DOHH2 (cell line): Measurements from ENCODE around the gene SLC1A4.

Source experiments
- H3F3A ChIP-seq: fragments of 200-600 bp; sonication (generic), shearing (Covaris generic); 2 replicates; pipeline ENCODE4 v1.6.0; 2016; ENCODE audit warnings: antibody characterized with exemption, mild to moderate bottlenecking; ENCODE audit not compliant: control insufficient read depth, insufficient read depth
- H3K27ac ChIP-seq: fragments of 200-600 bp; sonication (generic); 2 replicates; pipeline ENCODE4 v1.5.1; 2014; ENCODE audit warnings: low read depth, mild to moderate bottlenecking, low read length, moderate library complexity
- H3K27me3 ChIP-seq: fragments of 200-600 bp; sonication (generic); 2 replicates; pipeline ENCODE4 v1.6.1; 2014; ENCODE audit warnings: mild to moderate bottlenecking, low read length, mixed read lengths; ENCODE audit not compliant: control insufficient read depth
- H3K36me3 ChIP-seq: fragments of 200-600 bp; sonication (generic); 2 replicates; pipeline ENCODE4 v1.6.1; 2014; ENCODE audit warnings: mild to moderate bottlenecking, low read length, moderate library complexity, mixed read lengths; ENCODE audit not compliant: control insufficient read depth
- H3K4me1 ChIP-seq: fragments of 200-600 bp; sonication (generic); 2 replicates; pipeline ENCODE4 v1.6.1; 2014; ENCODE audit warnings: mild to moderate bottlenecking, low read length, mixed read lengths; ENCODE audit not compliant: control insufficient read depth
- H3K4me2 ChIP-seq: fragments of 200-600 bp; sonication (generic); 2 replicates; pipeline ENCODE4 v1.6.0; 2014; ENCODE audit warnings: mild to moderate bottlenecking, low read length, moderate library complexity
- H3K4me3 ChIP-seq: fragments of 200-600 bp; sonication (generic); 2 replicates; pipeline ENCODE4 v1.5.1; 2014; ENCODE audit warnings: mild to moderate bottlenecking, low read length, mixed read lengths
- H3K79me2 ChIP-seq: fragments of 200-600 bp; sonication (generic); 2 replicates; pipeline ENCODE4 v1.6.1; 2014; ENCODE audit warnings: mild to moderate bottlenecking, low read length, mixed read lengths; ENCODE audit not compliant: control insufficient read depth
- H3K9me2 ChIP-seq: fragments of 200-600 bp; sonication (generic); replicated peaks from 2 replicates; pipeline ENCODE4 v1.6.1; 2014; ENCODE audit warnings: mild to moderate bottlenecking, low read length, mixed read lengths; ENCODE audit not compliant: control insufficient read depth
- H3K9me3 ChIP-seq: fragments of 200-600 bp; sonication (generic); 2 replicates; pipeline ENCODE4 v1.6.1; 2014; ENCODE audit warnings: antibody characterized with exemption, low read length, mixed read lengths; ENCODE audit not compliant: control insufficient read depth, insufficient read depth
- H4K20me1 ChIP-seq: fragments of 200-600 bp; sonication (generic); 2 replicates; pipeline ENCODE4 v1.6.0; 2014; ENCODE audit warnings: low read depth, mild to moderate bottlenecking, antibody characterized with exemption, low read length, moderate library complexity; ENCODE audit not compliant: control insufficient read depth, insufficient read depth
- CTCF ChIP-seq: fragments of 200-600 bp; sonication (generic); IDR thresholded peaks from one replicate; pipeline ENCODE4 v1.5.1; 2014; ENCODE audit warnings: antibody characterized with exemption, mild to moderate bottlenecking, low read depth, low read length; ENCODE audit not compliant: poor library complexity, severe bottlenecking
- EZH2phosphoT487 ChIP-seq: fragments of 200-600 bp; sonication (generic); IDR thresholded peaks from 2 replicates; pipeline ENCODE4 v1.6.1; 2017; ENCODE audit warnings: borderline replicate concordance, mild to moderate bottlenecking, antibody characterized with exemption, low read length, moderate library complexity, mixed read lengths

The SLC1A4 gene

GRCh38 chr2:65062843-65063825 is 73.9 kb downstream of the SLC1A4 start:
- no peak overlapping the region for H3K4me2 ChIP-seq
- H3K4me1 ChIP-seq = peaks cover 16% of the 10 kb centered on the region
- no peaks in the 10 kb centered on the region for H3F3A ChIP-seq
- H3K27ac ChIP-seq = no peak overlapping the region
- no peak overlapping the region for H3K4me3 ChIP-seq
- no peaks in the 10 kb centered on the region for H3K9me3 ChIP-seq
- H4K20me1 ChIP-seq = peaks cover 3% of the 10 kb centered on the region; the same call in 1 of the 2 replicates
- H3K79me2 ChIP-seq = peaks cover 23% of the 10 kb centered on the region
- H3K9me2 ChIP-seq = no peaks in the 10 kb centered on the region
- H3K36me3 ChIP-seq = no peaks in the 10 kb centered on the region
- TF ChIP-seq EZH2phosphoT487 (no peak), CTCF (no peak)
- H3K27me3 ChIP-seq = no peaks in the 10 kb centered on the region

GRCh38 chr2:65064728-65065552 is 75.7 kb downstream of the SLC1A4 start:
- peak overlapping the region; percentile 30 for H3K27ac ChIP-seq
- H3K36me3 ChIP-seq = peaks cover 2% of the 10 kb centered on the region; the same call in 1 of the 2 replicates
- H3K9me3 ChIP-seq = no peaks in the 10 kb centered on the region
- H3F3A ChIP-seq = no peaks in the 10 kb centered on the region
- H3K9me2 ChIP-seq = no peaks in the 10 kb centered on the region
- H3K79me2 ChIP-seq = peaks cover 14% of the 10 kb centered on the region; the same call in 1 of the 2 replicates
- peak overlapping the region; percentile 23; the same call in 1 of the 2 replicates for H3K4me3 ChIP-seq
- peak overlapping the region; percentile 68 for H3K4me2 ChIP-seq
- TF ChIP-seq EZH2phosphoT487 (no peak), CTCF (peak; percentile 90)
- peaks cover 26% of the 10 kb centered on the region for H3K4me1 ChIP-seq
- H3K27me3 ChIP-seq = no peaks in the 10 kb centered on the region
- H4K20me1 ChIP-seq = peaks cover 3% of the 10 kb centered on the region; the same call in 1 of the 2 replicates

GRCh38 chr2:65067806-65068553 is 78.8 kb downstream of the SLC1A4 start:
- Histone ChIP-seq H3K27me3 (no peaks in the 10 kb centered on the region), H3F3A (0 out of 2 replicates have a peak, but pooled peaks cover under 1% of the 10 kb centered on the region), H3K4me1 (peaks cover 41% of the 10 kb centered on the region), H3K9me2 (no peaks in the 10 kb centered on the region), H3K27ac (no peak overlapping the region), H3K9me3 (no peaks in the 10 kb centered on the region), H4K20me1 (peaks cover 3% of the 10 kb centered on the region; the same call in 1 of the 2 replicates), H3K4me2 (no peak overlapping the region), H3K4me3 (no peak overlapping the region), H3K36me3 (peaks cover 31% of the 10 kb centered on the region), H3K79me2 (peaks cover 8% of the 10 kb centered on the region; the same call in 1 of the 2 replicates)
- TF ChIP-seq CTCF (no peak), EZH2phosphoT487 (no peak)
